ENCODE data around the gene NID2.

Gene NID2

GRCh38 chr14:52079239-52079959 is 10.5 kb upstream of the NID2 start:
- no peak for DNase-seq (ENCODE audit: low spot score)

- DNase-seq (ENCODE audit: low spot score), result no peak
These were observed 9.9 kb upstream of the NID2 start for GRCh38 chr14:52078721-52079120.

DNA sequence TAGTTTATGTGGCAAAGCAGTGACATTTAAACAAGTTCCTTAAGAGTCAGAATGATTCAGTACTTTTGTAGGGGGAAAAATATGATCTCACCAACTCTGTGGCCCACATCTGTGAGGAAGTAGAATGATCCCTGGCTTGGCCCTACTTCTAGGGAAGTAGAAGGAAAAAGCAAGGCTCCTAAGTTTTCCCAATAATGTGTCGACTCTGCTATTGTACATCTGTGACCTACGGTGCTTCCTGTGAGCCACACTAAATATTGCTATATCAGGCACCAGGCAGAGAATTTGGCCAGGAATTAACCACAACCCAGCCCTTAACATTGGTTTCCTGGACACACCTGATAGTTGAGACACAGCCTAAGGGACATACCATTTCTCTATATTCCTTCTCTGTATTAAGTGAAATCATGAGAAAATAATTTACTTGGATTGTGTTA is 9.3 kb upstream of the NID2 start:
- no peak for DNase-seq (ENCODE audit: low spot score)

DNA sequence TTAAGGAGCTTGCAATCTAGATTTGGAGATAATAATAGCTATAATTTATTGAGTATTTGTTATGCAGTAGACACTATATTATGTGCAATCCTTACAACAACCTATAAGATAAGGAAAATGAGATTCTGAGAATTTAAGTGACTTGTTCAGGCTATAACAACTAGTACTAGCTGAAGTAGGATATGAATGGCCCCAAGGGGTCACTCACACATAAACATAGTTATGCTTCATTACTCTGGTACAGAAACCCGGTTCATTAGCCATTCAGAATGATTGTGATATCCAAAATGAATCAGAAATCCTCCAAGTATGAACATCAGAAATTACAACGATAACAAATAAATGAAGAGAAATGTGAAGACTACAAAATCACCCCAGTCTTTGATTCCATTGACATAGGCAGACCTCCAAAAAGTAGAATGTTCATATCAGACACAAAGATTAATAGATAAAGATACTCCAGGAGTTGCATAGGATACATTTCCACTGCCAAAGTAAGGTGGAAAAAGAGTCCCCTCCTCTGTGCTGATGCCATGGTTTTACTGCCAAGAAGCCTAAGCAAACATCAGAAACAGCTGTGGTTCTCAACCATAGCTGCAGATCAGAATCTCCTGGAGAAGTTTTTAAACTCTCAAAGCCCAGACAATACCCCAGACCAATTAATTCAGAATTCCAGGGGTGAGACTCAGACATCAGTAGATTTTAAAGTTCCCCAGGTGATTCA is 8.6 kb upstream of the NID2 start:
- DNase-seq (ENCODE audit: low spot score), result no peak

DNA sequence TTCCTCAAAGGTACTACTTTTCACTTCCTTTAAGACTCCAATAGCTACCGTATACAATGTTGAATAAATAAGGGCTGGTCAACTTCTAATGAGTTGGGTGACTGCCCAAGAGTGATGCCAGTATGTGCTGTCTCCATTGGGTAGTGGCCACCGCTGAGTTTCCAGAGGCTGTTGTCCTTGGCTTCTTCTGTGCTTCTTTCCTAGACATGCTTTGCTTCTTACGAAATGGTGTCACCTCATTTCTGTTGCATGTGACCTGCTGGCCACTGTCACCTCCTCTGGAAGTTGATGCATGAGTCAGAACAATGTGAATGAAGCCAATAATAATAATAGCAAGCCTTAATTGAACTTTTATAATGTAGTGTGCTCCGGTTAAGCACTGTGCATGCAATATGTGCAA is 7.5 kb upstream of the NID2 start:
- no peak for DNase-seq (ENCODE audit: low spot score)

DNA sequence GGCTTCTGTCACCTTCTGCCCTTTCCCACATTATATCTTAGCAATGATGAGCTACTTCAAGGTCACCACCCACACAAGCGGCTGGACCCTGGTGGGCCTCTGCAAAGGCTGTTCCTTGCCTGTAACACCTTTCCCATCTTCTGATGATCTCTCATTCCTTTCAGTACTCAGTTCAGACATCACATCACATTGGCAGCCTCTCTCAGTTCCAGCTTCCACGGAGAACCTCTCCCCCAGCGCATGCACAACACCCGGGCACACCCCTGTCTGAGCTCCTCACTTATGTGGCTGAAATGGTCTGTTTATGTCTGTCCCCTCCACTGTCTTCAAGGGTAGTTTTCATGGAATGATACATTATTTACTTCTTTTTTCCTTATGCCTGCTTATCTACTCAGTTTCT is 6.5 kb upstream of the NID2 start:
- DNase-seq (ENCODE audit: low spot score), result no peak

GRCh38 chr14:52073251-52073650 is 4.4 kb upstream of the NID2 start:
- no peak for DNase-seq (ENCODE audit: low spot score)

DNA sequence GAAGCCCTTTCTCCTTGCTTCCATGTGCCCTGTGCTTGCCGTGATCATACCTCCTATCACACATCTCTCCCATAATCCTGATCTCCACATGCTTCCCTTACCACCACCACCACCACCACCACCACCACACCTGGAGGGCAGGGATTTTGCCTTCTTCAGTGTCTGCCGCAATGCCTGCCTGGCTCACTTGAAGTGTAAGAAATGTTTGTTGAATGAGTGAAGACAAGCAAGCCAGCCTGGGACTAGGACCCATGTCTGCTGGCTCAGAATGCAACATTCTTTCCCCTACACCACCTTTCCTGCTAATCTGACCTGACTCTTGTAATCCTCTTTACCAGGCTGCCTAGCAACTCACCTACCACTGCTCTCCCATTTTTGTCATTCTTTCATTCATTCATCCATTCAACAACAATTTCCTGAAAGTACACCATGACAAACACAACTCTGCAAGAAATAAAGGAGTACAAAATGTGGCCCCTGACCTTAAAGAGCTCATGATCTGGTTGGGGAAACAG is 3.5 kb upstream of the NID2 start:
- no peak for DNase-seq (ENCODE audit: low spot score)

DNA sequence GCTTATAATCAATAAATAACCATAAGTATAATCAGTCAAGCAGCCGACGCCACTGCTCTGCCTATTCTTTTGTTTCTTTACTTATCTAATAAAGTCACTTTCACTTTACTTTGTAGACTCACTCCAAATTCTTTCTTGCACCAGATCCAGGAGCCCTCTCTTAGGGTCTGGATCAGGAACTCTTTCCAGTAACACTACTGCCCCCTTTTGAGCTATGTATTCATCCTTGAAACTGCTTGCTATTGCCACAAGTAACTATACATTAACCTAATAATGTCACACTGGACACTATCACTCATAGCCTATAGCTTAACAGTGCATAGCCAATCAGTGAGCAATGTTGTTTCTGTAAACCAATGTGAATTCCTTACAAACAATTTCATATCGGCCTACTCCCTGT is 2.8 kb upstream of the NID2 start:
- DNase-seq (ENCODE audit: low spot score), result no peak

DNA sequence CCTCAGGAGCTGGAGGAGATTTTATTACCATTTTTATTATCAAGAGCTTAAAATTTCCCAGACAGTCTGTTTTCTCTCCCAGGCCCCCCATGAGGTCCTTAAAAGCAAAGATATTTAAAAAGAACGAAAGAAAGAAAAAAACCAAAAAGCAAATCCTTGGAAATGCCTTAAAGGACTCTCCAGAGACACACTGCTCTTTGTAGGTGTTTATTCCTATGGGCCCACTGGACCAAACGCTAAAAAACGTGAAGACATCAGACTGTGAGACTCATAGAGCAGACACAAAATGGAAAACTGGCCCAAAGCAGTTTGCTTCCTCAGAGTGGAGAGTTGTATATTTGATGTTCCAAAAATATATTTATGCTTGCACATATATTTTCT is 1.2 kb upstream of the NID2 start:
- DNase-seq (ENCODE audit: low spot score), result no peak

- no peak for DNase-seq (ENCODE audit: low spot score)
These were observed 620 bp upstream of the NID2 start for GRCh38 chr14:52069307-52070050.

GRCh38 chr14:52067873-52068614 is 815 bp downstream of the NID2 start:
- DNase-seq (ENCODE audit: low spot score), result no peak

- no peak for DNase-seq (ENCODE audit: low spot score)
These were observed 4.7 kb downstream of the NID2 start for GRCh38 chr14:52064174-52064573.

DNA sequence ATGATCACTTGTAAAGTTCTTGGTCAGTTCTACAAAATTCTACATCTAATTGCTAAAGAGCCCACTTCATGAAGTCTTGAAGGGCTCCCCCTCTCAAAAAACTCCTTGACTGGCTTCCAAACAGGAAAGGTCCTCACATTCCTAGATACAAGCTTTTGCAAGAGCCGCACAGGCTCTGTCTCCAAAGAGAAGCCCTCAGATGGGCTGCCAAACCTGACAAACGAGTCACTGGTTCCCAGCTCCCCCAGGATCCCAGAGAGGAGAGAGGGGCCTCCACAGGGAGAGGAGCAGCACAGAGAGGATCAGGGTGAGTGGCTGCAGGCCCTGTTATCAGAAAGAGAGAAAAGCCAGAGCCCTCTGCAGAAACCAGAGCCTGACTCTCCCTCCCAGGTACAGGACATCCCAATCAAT is 5.8 kb downstream of the NID2 start:
- DNase-seq (ENCODE audit: low spot score), result peak; percentile 80

DNA sequence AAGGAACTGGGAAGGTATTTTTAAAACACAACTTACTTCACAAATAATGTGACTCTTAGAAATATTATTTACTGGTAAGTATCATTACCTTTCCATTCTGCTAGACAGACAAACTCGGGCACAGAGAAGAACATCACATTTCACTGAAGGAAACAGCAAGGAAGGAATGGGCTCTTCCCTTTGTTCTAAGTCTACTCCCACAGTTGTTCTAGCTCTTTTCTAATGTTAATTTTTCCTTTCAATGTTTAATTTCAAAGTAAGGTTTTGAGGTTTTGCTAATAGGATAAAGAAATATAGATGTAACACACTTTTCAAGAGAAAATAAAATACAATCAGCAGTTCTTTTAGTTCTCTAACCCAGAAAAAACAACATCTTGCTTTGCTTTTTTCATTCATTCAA is 7.0 kb downstream of the NID2 start:
- no peak for DNase-seq (ENCODE audit: low spot score)

- DNase-seq (ENCODE audit: low spot score), result no peak
These were observed 7.5 kb downstream of the NID2 start for GRCh38 chr14:52061390-52061789.

GRCh38 chr14:52060080-52060479 is 8.8 kb downstream of the NID2 start:
- DNase-seq (ENCODE audit: low spot score), result no peak

DNA sequence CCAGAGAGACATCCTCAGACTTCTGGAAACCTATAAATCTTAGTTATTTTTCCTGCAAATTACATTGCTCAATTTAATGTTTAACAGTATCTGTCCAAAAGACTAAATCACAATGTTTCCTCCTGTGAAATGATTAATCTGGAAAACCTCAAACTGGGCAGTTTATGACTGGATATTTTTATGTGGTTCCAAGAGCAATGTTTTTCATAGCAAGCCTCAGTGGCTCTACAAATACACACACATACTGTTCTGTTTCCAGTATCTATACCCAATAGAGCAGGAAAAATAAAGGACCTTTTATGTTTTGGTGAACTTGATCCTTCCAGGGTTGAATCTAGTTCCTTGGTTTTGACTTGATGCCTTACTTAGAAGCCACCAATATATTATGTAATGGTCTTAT is 9.2 kb downstream of the NID2 start:
- DNase-seq (ENCODE audit: low spot score), result no peak

DNA sequence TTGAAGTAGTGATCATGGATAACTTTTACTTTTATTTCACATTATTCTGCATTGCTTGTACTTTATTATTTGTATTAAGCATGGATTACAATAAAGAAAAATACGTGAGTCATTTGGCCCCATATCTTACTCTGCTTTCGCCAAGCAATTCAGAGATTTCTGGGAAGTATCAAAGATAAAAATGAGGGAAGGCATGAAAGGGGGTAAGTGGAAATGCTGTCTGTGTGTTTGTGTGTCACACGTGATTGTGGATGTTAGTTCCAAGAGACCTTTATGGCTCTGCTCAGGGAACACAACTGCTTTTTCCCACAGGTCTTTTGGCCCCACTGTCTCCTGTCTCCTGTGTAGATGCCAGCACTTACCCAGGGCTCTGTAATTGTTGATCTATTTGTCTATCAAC is 10.5 kb downstream of the NID2 start:
- DNase-seq (ENCODE audit: low spot score), result no peak

DNA sequence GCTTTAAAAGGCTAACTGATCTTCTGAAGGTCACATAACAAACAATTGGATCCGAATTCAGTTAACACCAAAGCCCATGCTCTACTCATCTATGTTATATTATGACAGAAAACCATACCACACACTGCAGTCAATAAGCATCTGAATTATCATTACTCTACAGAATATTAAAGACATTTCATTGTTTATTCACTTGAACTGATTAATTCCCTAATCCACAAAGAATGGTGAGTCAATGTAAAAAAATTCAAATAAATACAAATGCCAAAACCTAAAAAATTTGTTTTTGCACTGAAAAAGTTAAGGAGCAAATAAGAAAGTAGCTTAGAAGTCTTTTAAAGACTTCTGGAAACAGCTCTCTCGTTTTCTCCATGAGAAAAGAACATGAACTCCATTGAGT is 13.7 kb downstream of the NID2 start:
- DNase-seq (ENCODE audit: low spot score), result no peak

- DNase-seq (ENCODE audit: low spot score), result no peak
These were observed 14.2 kb downstream of the NID2 start for GRCh38 chr14:52054678-52055077.

DNA sequence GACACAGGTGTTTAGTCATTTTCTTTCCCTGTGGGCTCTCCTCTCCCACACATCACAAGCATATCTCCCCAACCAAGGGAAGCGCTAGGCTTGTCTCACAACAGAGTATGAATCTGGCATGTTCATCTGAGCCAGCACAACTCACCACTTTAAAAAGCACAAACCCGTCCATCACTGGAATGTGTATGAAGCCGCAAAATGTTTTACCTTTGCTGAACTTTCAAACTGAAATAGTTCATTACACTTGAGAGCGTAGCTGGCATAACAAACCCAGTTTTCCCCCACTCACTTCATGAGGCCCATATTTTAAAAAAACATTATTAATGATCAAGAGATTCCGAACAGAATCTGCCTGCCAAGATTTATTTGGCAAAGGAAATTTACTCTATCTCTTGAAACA is 15.8 kb downstream of the NID2 start:
- DNase-seq (ENCODE audit: low spot score), result no peak

Measured in SK-N-DZ (cell line).